Activated CD8-positive, alpha-beta memory T cell treated with anti-CD3 and anti-CD28 coated beads for 1 hour (primary cell): ENCODE data around the gene C19orf25.
"Not testable (repeated sequence)": the region's sequence is repeated elsewhere in the genome, so short reads cannot be mapped to it uniquely, and the experiment has no call there.

Source experiments
- DNase-seq, 2 donors: peaks; one replicate each; pipeline ENCODE4 v3.0.0-alpha.2; 2020; ENCODE audit warnings: low read depth in 1 of 2; ENCODE audit errors: extremely low read depth in 1 of 2

The C19orf25 gene

DNA sequence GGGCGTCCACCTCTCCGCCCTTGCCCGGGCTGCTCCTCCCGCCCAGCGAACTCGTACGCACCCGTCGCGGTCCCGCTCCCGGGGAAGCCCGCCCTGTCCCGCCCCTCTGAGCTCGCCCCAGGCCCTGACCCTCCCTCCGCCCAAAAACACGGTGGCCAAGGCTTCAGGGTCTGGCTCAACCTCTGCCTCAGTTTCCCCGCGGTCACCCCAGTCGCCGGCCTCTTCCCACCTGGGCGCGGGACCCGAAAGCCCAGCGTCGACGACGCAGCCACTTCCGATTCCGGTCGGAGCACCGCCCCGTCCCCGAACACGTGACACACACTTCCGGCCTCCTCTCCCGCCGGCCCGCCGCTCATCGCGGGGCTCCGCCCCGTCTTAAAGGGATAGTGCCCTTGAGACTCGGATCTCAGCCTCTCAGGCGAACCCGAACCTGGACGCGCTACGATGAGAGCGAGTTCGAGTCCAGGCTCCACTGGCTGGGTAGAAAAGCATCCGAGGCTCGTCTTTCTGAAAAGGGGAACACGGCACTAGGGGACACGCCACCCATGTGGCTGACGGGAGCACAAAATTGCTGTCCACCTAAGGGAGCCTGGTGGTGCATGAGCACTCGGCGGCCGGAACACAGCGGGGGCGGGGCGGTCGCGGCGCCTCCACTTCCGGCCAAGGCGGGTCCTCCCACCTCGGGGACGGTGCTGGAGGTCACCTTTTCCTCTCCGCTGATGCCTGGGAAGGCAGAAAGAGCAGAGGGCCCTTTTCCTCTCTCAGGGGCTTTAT is at the start of gene C19orf25:
Gene C19orf25, minus strand, starts transcription at position 282 of the 774 bp plus-strand sequence. CDS start 312 bp downstream, outside the sequence.
- DNase-seq = peak; percentile 75 to 89

GRCh38 chr19:1527650-1528309 is 48.8 kb upstream of the C19orf25 start:
- DNase-seq = no peak

DNA sequence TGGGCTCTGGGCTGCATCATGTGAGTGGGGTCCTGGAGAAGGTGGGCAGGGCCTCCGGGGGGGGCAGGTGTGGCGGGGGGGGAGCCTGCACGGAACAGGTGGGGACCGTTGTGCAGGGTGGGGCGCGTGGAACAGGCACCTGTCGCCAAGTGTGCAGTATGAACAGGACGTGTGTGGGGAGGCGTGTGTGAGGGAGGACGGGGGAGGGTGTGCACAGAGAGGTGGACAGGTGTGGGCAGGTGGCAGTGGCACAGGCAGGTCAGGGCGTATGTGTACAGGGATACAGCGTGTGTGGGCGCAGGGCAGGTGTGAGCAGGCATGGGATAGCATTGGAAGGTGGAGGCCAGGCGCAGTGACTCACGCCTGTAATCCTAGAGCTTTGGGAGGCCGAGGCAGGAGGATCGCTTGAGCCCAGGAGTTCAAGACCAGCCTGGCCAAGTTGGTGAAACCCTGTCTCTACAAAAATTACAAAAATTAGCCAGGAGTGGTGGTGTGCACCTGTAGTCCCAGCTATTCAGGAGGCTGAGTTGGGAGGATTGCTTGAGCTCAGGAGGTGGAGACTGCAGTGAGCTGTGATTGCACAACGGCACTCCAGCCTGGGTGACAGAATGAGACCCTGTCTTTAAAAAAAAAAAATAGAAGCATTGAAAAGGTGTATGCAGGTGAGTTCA is 48.1 kb upstream of the C19orf25 start:
- no peak for DNase-seq

DNA sequence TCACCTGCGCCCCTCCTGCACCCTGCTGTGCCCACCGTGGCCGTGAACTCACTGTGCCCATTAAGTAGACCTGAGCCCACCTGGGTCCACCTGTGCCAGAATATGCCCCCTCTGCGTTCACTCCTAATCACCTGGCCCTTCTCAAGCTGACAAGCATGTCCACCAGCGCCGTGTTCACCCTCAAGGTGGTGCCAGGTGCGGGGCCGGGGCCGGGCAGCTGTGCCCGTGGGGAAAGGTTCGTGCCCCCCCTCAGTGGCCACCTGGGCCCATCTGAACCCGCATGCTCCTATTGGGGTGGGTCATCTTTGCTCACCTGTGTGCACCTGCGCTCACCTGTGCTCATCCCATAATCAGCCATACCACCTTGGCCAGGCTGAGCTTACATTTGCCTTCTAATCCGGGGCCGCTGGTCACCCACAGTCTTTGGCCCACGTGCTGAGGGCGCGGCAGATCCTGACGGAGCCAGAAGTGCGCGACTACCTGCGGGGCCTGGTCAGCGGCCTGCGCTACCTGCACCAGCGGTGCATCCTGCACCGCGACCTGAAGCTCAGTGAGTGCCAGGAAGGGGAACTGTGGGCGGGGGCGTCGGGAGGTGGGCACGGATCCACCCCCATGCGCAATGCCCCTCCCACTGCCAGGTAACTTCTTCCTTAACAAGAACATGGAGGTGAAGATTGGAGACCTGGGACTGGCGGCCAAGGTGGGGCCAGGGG is 47.2 kb upstream of the C19orf25 start:
- DNase-seq = no peak

DNA sequence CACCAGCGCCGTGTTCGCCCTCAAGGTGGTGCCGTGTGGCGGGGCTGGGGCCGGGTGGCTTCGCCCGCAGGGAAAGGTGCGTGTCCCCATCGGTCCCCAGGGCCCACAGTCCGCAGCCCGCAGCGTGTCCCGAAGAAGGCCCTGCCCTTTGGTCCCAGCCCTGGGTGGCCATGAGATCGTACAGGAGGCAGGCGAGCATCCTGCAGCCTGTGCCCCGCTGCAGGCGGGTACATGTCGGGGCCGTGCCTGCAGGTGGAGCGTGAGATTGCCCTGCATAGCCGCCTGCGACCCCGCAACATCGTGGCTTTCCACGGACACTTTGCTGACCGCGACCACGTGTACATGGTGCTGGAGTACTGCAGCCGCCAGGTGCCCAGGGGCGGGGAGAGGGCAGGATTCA is 46.3 kb upstream of the C19orf25 start:
- no peak for DNase-seq

DNA sequence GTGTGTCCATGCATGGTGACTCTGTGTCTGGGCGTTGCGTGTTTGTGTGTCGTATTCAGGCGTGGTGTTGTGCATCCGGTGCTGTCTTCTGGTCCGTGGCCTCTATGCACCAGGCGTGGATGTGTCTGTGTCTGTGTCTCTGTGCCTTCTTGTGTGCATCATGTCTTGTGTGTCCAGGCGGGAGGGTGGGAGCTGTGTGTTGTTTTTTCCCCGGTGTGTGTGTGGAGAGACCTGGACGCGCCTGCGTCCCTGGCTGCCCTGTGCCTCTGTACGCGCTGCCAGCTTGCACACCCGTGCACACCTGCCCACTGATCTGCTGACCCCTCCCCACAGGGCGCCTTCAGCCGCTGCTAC is 45.9 kb upstream of the C19orf25 start:
- no peak for DNase-seq

- DNase-seq = no peak
Observed at GRCh38 chr19:1524287-1524971, 45.4 kb upstream of the C19orf25 start.

DNA sequence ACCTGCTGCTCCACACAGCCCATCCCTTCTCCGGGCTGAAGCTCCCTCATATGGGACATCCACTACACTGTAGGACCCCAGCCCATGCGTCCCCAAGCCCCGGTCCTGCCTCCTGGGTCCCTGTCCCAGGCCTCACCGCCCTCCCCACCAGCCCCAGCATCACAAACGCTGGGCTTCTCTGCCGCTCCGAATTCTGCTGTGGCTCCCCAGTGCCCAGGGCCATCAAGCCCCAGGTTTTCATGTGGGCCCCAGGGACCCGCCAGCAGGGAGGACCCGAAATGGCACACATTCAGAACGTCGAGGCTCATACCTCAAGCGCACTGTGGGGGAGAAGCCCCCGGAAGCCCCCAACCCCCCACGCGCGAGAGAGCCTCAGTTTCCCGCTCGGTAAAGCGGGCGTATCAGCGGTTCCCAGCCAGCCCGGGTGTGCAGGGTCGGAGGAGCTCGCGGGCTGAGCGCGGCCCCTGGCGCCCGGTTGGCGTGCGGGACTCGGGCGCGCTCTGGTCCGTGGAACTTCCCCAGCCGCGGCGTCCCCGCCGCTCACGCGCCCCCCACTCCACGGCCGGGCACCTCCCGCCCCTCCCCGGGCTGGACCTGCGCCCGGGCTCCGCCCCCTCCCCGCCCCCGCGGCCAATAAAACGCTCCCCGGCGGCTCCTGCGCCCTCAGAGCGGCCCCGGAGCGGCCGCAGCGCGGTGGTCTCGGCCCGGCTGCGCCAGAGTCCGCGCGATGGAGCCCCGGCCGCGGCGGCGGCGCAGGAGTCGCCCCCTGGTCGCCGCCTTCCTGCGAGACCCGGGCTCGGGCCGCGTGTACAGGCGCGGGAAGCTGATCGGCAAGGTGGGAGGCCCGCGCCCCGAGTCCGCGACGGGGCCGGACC is 44.6 kb upstream of the C19orf25 start, which contains the start of gene PLK5:
Gene PLK5, plus strand, starts transcription at position 666 of the 875 bp plus-strand sequence. CDS start 2,920 bp downstream, outside the sequence.
- DNase-seq = no peak

DNA sequence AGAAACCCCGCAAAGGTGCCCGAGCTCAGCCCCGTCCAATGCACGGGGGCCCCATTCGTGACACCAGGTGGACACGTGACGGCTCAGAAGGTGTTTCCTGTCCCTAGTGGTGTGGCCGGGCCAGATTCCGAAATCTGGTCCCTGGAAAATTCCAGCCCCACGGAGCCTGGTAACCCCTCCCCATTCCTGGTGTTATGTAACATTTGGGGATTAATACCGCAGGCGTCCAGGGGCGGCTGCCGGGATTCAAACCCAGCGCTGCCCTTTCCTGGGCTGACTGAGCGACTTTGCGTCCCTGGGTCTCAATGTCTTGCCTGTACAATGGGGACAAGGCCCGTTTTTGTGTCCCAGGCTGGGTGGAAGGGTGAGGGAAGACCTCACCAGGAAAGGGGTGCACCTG is 43.8 kb upstream of the C19orf25 start:
- no peak for DNase-seq

DNA sequence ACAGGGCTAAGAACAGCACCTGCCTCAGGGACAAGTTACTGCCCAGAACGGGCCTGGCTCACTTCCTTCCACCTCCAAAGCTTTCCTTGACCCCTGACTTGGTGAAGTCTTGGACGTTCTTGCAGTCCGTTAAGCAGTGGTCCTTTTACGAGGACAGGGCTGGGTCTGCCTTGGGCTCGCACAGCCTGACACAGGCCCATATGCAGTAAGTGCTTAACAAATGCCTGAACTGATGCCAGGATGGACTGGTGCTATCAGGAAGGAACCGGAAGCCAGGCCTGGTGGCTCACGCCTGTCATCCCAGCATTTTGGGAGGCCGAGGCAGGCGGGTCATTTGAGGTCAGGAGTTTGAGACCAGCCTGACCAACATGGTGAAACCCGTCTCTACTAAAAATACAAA is 43.0 kb upstream of the C19orf25 start:
- DNase-seq = no peak

GRCh38 chr19:1521636-1522035 is 42.6 kb upstream of the C19orf25 start:
- no peak for DNase-seq

GRCh38 chr19:1520203-1520780 is 41.3 kb upstream of the C19orf25 start:
- no peak for DNase-seq

GRCh38 chr19:1519802-1520201 is 40.8 kb upstream of the C19orf25 start:
- DNase-seq = not testable (repeated sequence)

DNA sequence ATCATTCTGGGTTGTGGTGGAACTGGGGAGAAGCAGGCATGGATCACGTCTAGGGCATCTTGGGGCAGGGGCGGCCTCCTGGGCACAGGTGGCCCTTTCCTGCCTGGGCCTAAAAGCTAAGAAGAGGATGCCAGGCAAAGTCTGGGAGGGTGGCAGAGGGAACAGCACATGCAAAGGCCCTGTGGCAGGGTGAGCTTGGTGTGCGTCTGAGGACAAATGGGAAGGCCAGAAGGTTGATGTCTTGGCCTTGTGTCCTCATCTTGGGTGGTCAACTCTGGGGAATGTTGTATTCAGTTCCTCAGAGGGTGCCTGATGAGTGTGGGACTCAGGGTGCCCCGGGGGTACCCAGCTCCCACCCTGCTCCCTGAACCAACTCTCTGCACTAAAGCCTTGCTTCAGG is 39.5 kb upstream of the C19orf25 start:
- DNase-seq = no peak

GRCh38 chr19:1516395-1516753 is 37.4 kb upstream of the C19orf25 start:
- DNase-seq = no peak

GRCh38 chr19:1514986-1515721 is 36.1 kb upstream of the C19orf25 start:
- no peak for DNase-seq

GRCh38 chr19:1514295-1514661 is 35.3 kb upstream of the C19orf25 start:
- no peak for DNase-seq

GRCh38 chr19:1513499-1514294 is 34.7 kb upstream of the C19orf25 start:
- DNase-seq = peak in 1 of 2 donors; percentile 62
